ENCODE results near the gene MTERF4. TPM values are rescaled to one million over a fixed set of nuclear protein-coding genes. Genes with fewer than 3 reads are reported as not detected.

The MTERF4 gene
- total and polyA plus RNA-seq, 2 of the 4 experiments (the other 2 are of a cell fraction), result 26.6 to 33.3 TPM

DNA sequence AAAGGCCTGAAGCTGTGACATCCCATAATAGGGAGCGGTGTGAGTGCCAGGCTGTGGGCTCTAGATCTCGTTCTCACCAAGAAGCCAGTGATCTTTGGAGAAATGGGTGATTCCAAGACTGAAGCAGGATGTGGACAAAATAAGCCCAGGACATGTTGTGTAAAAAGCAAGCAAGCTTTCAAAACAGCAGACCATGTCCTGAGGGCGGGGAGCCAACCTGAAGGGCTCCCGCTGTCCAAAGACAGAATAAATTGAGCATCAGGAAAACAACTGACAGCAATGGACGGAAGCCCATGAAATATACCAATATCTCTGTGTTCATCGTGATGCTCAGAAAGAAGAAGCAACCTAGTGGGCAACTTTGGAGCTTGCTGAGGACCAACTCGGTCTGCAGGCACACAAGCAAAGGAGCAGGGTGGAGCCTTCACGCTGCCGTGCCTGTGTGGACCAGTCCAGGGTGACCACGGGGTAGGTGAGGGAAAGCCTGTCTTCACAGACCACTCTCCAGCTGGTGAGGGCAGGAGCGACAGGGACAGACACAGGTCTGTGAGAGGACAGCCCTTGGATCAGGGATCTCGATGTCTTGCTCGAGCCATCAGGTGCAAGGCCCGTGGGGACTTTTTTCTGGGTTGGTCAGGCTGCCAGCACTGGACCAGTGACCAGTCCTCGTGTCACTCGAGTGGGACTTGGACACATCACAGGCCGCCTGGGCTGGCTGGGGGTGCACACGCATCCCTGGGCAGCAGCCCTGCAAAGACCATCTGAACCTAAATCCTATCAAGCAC, 21.5 kb downstream of the MTERF4 start:
- H3K23ac ChIP-seq (ENCODE audit: low read depth, low read length), result no peak overlapping the region
- TF ChIP-seq NFE2L2 (IDR thresholded peaks at IDR 0.05; ENCODE audit: low read depth, low read length), result no peak
- no peak for TF ChIP-seq MXI1 (IDR thresholded peaks at IDR 0.05; ENCODE audit: borderline replicate concordance, low read depth, low read length)
- TF ChIP-seq RAD21 (IDR thresholded peaks at IDR 0.05; ENCODE audit: low read length), result no peak
- no peak for TF ChIP-seq MAFK (IDR thresholded peaks at IDR 0.05; ENCODE audit: low read depth, low read length)
- TF ChIP-seq CTCF (conservative IDR thresholded peaks at IDR 0.05; ENCODE audit: low read depth, low read length), result no peak
- no peak for TF ChIP-seq MAZ (IDR thresholded peaks at IDR 0.05; ENCODE audit: borderline replicate concordance, low read depth, low read length)
- TF ChIP-seq RFX5 (IDR thresholded peaks at IDR 0.05; ENCODE audit: low read depth, low read length), result no peak
- TF ChIP-seq, protein P1, sequence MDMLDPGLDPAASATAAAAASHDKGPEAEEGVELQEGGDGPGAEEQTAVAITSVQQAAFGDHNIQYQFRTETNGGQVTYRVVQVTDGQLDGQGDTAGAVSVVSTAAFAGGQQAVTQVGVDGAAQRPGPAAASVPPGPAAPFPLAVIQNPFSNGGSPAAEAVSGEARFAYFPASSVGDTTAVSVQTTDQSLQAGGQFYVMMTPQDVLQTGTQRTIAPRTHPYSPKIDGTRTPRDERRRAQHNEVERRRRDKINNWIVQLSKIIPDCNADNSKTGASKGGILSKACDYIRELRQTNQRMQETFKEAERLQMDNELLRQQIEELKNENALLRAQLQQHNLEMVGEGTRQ (IDR thresholded peaks at IDR 0.05; ENCODE audit: low read depth, low read length), result no peak
- TF ChIP-seq CHD1 (IDR thresholded peaks at IDR 0.05; ENCODE audit: low read depth, low read length), result no peak
- TF ChIP-seq CEBPB (IDR thresholded peaks at IDR 0.05; ENCODE audit: low read depth, low read length), result no peak
- no peaks in the 10 kb centered on the region for H3K9me3 ChIP-seq (ENCODE audit: control insufficient read depth, insufficient read depth, low read length)
- H3K36me3 ChIP-seq (ENCODE audit: control insufficient read depth, insufficient read depth, low read length), result no peaks in the 10 kb centered on the region
- H3K9me1 ChIP-seq (ENCODE audit: insufficient read depth, low read length), result no peaks in the 10 kb centered on the region; the same call in 1 of the 2 replicates
- in situ Hi-C loops (cut with MboI; ENCODE audit: low sequenced_read_pairs), result no loop called here
- no peak overlapping the region for H3K4me2 ChIP-seq (ENCODE audit: low read depth, low read length)
- no peak overlapping the region for H2AFZ ChIP-seq (replicated peaks; ENCODE audit: low read length, poor library complexity)
- CTCF ChIA-PET, result no interaction called here
- WGBS, 2 experiments (ENCODE audit: extremely low coverage in 2 of 2, insufficient read length in 1 of 2), result 84% methylated on average over 8 of the region's 18 CpGs; no CpG with 5 or more reads in 1 of the 2 experiments
- POLR2A ChIA-PET (ENCODE audit: unreplicated experiment), result no interaction called here
- H3K4me1 ChIP-seq (ENCODE audit: control insufficient read depth, insufficient read depth, low read length), result no peaks in the 10 kb centered on the region
- H2BK20ac ChIP-seq (ENCODE audit: low read depth, low read length), result no peak overlapping the region
- DNase-seq (no peak), ATAC-seq (ENCODE audit: low read depth) (no peak)
- no peak overlapping the region for H4K91ac ChIP-seq (ENCODE audit: insufficient read depth, low read depth, low read length)
- H3K14ac ChIP-seq (replicated peaks; ENCODE audit: low read depth, low read length), result no peak overlapping the region
- no peak overlapping the region for H4K8ac ChIP-seq (ENCODE audit: low read depth in 2 of 2, low read length in 2 of 2)
- intact Hi-C loops (cut with micrococcal nuclease), result no loop called here
- no peak overlapping the region for H3K4ac ChIP-seq (ENCODE audit: low read depth, low read length)
- no peak overlapping the region for H3K18ac ChIP-seq (ENCODE audit: low read depth, low read length)
- dilution Hi-C loops (cut with HindIII; ENCODE audit: low sequenced_read_pairs, unreplicated experiment), result no loop called here
- no peaks in the 10 kb centered on the region for H4K20me1 ChIP-seq (ENCODE audit: insufficient read depth, low read length)
- no peaks in the 10 kb centered on the region for H3K27me3 ChIP-seq (ENCODE audit: control insufficient read depth, insufficient read depth, low read length)
- no peaks in the 10 kb centered on the region for H3K79me1 ChIP-seq (ENCODE audit: low read depth in 1 of 2, low read length in 2 of 2)
- BruUV-seq (replicated peaks), result no TSS peak
- H3K9ac ChIP-seq (ENCODE audit: low read depth, low read length), result no peak overlapping the region
- H2BK5ac ChIP-seq (ENCODE audit: low read depth, low read length, poor library complexity, severe bottlenecking), result no peak overlapping the region
- H2BK120ac ChIP-seq (ENCODE audit: low read depth, low read length), result no peak overlapping the region
- H3K56ac ChIP-seq (ENCODE audit: extremely low read depth, insufficient read depth, low read length), result no peak overlapping the region
- H2AK5ac ChIP-seq (ENCODE audit: low read depth, low read length), result no peak overlapping the region
- H3K27ac ChIP-seq (ENCODE audit: insufficient read depth, low read length), result no peak overlapping the region
- no peak overlapping the region for H2AK9ac ChIP-seq (replicated peaks; ENCODE audit: low read depth, low read length, poor library complexity)
- H4K5ac ChIP-seq (ENCODE audit: low read depth, low read length), result no peak overlapping the region
- no peak overlapping the region for H2BK15ac ChIP-seq (ENCODE audit: low read depth, low read length)
- H3K4me3 ChIP-seq (ENCODE audit: insufficient read depth, low read depth, low read length), result no peak overlapping the region

Data from IMR-90 (cell line).